ENCODE data around the gene EEPD1.

GRCh38 chr7:36182854-36183604, 30.0 kb downstream of the EEPD1 start:
- TF ChIP-seq, protein P1, sequence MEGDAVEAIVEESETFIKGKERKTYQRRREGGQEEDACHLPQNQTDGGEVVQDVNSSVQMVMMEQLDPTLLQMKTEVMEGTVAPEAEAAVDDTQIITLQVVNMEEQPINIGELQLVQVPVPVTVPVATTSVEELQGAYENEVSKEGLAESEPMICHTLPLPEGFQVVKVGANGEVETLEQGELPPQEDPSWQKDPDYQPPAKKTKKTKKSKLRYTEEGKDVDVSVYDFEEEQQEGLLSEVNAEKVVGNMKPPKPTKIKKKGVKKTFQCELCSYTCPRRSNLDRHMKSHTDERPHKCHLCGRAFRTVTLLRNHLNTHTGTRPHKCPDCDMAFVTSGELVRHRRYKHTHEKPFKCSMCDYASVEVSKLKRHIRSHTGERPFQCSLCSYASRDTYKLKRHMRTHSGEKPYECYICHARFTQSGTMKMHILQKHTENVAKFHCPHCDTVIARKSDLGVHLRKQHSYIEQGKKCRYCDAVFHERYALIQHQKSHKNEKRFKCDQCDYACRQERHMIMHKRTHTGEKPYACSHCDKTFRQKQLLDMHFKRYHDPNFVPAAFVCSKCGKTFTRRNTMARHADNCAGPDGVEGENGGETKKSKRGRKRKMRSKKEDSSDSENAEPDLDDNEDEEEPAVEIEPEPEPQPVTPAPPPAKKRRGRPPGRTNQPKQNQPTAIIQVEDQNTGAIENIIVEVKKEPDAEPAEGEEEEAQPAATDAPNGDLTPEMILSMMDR (IDR thresholded peaks at IDR 0.05), result no peak
- no peak for TF ChIP-seq POLR2A (IDR thresholded peaks at IDR 0.05)
